GM03348 (cell line): Measurements from ENCODE around the gene NBEAL1.
A peak's percentile ranks its signal among the peaks of the same experiment; 100 is the strongest.
"Not testable (repeated sequence)": the region's sequence is repeated elsewhere in the genome, so short reads cannot be mapped to it uniquely, and the experiment has no call there.

ENCODE experiments used
- DNase-seq: peaks from one replicate; pipeline ENCODE4 v3.0.0; 2012; ENCODE audit warnings: low spot score

Gene NBEAL1

DNA sequence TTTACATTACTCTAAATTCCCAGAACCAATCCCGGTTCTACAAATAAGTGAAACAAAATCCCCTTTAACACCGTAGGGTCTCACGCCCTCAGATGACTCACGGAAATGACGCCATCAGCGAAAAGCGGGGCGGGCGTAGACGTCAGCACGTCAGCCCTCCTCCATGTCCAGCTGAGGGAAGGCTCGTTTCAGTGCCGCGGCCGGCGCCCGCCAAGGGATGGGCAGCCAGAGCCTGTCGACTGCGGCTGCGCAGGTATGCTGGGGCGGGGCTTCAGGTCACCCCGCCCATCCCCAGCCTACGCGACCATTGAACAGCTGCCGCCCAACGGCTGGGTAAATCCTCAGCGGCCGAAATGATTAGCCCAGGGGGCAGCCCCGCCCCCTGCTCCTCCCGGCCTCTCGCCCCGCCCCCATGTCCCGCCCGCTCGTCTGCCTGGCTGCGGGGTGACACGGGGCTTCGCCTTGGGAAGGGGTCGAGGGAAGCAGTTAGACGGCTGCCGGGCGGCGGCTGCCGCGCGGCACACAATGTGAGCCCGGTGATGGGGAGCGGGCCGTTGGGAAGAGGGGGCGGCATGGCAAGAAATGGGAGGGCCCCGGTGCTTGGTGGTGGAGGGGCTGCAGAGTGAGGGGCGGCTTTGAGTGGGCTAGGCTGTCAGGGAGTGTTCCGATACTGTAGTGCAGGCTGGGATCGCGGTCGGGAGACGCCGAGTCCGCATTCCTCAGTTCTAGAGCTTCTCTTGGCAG, at the start of gene NBEAL1:
TSS of gene NBEAL1 (plus strand) at position 420 of the 744 bp plus-strand sequence. CDS start 1,510 bp downstream, outside the sequence.
- DNase-seq = peak; percentile 97

DNA sequence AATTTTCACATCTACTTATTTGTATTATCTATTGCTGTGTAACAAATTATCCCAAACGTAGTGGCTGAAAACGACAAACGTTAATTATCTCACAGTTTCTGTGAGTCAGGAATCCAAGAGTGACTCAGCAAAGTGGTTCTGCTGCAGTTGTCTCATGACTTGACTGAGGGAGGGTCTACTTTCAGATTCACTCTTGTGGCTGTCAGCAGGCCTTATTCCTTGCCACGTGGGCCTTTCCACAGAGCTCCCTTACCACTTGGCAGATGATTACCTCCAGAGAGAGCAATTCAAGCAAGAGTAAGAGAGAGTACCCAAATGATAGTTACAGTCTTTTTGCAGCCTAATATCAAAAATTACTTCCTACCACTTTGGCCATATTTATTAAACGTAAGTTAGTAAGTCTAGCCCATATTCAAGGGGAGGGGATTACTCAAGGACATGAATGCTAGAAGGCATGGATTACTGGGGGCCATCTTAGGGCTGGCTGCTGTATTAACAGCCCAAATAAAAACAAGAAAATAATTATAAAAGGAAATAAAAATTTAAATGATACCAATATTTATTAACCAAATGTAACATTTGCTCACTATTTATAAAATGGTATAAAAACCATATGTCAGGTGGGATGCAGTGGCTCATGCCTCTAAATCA, 48.7 kb upstream of the NBEAL1 start:
- peak; percentile 3 for DNase-seq

DNA sequence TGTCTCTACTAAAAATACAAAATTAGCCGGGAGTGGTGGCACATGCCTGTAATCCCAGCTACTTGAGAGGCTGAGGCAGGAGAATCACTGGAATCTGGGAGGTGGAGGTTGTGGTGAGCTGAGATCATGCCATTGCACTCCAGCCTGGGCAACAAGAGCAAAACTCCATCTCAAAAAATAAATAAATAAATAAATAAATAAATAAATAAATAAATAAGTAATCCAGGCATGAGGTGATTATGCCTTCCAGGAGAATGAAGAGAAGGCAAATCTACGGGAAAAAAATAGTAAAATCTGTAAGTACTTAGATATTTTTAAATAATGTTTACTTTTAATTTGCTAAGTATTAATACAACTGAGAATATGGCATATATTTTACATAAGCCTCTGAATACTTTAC, 45.3 kb upstream of the NBEAL1 start:
- not testable (repeated sequence) for DNase-seq

DNA sequence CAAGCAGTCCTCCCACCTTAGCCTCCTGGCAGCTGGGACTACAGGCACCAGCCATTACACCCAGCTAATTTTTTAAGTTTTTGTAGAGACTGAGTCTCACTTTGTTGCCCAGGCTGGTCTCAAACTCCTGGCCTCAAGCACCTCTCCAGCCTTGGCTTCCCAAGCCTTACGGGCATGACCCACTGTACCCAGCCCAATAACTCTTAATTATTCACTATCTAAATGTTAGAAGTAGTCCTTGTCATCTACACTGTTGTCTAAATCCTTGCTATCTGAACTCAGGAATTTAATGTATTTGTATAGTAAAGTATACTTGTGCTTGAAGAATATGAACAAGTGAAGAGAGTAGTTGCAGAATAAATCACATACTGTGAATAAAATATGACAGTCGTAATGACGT, 37.9 kb upstream of the NBEAL1 start:
- no peak for DNase-seq

DNA sequence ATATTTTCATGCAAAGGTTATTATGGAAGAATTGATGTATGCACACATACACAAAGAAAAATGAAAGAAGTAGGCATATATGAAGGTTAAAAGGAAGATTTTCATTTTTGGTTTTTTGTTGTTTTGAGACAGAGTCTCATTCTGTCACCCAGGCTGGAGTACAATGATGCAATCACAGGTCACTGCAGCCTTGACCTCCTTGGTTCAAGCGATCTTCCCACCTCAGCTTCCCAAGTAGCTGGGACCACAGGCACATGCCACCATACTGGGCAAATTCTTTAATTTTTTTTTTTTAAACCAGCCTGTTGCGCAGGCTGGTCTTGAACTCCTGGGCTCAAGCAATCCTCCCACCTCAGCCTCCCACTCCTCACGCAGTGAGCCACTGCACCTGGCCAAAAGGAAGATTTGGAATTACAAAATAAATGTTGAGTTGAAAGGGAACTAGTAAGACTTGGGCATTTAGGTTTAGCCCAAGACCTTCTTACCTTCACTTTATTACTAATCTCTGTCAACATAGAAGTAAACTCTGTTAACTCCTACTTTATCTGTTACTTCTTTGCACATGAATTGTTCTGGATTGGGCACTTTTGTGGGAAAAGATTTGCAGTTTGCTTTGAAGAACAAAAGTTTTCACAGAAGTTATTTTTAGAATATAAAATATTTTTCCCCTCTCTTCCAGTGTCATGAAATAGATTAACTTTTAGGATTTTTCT, 31.7 kb upstream of the NBEAL1 start:
- no peak for DNase-seq

DNA sequence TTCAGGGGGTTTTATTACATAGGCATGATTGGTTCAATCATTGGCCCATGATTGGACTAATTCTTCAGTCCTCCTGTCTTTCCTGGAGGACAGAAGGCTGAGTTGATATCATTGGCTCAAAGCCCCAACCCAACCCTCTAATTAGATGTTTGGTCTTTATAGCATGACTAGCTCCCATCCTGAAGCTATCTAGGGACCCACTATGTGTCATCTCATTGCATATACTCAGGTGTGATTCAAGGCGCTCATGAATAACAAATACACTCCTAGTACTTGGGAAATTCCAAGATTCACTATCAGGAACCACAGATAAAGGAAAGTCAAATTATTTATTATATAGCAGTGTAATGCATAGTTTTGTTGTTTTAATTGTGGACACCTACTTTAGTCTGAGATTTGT, 24.9 kb upstream of the NBEAL1 start:
- no peak for DNase-seq

DNA sequence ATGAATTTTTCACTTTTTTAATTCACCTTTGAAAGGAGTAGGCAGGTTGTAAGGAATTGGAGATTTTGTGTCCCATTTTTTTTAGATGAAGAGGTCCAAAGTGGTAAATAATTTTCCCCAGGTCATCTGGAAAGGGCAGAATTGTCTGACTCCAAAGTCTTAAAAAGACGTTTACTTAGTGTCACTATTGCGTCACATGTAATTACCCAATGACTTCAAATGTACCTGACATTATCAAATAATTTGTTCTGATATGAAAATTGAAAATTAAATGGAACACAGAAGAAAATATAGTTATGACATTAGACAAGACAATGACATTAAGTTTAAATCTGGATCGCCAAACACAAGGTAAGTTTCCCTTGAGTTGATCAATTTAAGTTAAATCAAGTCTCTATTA, 24.2 kb upstream of the NBEAL1 start:
- DNase-seq = no peak

DNA sequence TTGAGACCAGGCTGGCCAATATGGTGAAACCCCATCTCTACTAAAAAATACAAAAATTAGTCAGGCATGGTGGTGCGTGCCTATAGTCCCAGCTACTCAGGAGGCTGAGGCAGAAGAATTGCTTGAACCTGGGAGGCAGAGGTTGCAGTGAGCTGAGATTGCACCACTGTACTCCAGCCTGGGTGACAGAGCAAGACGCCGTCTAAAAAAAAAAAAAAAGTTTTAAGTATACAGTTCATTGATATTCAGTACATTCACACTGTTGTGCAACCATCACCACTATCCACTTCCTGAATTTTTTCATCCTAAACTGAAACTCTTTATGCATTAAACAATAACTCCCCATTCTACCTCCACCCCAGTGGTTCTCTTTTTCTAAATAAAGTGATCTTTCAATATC, 17.6 kb upstream of the NBEAL1 start:
- DNase-seq = not testable (repeated sequence)

DNA sequence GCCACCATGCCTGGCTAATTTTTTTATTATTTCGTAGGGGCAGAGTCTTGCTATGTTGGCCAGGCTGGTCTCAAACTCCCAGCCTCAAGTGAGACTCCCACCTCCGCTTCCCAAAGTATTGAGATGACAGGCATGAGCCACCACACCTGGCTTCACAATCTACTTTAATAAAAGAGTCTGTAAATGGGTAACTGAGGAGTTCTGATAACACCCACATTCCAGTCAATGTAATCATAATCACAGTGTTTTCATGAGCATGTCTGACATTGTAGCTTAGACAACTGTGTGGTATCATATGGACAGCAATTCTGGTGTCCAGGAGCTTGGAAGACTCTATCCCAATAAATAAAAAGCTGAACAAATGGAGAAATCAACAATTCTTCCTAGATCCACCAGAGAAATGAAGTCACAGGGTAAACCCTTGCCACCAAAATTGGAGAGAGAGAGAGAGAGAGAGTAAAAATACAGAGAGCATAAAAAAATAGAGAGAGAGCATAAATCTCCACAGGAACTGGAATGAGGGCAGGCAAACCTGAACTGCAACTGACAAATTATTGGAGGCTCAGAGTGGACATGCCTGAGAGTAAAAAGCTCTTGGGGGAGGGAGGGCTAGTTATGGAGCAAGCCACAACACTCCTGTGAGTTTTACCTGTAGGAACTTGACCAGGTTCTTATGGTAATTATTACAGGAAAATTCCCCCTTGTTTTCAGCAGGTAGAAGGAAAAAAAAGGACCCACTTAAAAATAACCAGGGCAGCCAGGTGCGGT, 12.4 kb upstream of the NBEAL1 start:
- DNase-seq = no peak

DNA sequence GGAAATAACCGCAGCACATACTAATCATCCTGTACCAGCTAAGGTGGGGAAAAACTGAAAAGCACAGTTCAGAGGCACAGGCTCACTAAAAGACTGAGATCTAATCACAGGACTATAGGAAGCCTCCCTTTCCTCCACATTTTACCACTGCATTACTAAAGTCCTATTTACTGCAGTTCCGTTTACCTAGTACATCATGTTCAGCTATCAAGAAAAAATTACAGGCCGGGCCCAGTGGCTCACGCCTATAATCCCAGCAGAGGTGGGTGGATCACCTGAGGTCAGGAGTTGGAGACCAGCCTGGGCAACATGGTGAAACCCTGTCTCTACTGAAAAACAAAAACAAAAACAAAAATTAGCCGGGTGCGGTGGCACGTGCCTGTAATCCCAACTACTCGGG, 11.0 kb upstream of the NBEAL1 start:
- no peak for DNase-seq

DNA sequence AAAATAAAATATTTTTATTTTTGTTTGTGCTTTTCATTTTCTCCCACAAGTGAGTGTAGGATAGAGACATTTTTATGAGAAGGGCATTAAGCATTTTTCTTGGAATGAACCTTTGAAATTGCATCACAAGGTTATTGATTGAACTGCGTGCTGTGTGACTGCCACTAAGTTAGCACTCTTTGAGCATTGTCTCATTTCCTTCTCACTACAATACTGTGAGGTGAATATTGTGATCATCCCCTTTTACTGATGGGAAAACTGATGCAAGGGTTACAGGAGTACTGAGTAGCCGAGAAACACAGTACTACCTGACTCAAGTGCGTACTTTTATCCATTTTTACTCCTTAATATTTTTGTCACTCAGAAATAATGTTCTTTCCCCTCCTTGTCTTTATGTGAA, 2.0 kb downstream of the NBEAL1 start:
- DNase-seq = no peak

DNA sequence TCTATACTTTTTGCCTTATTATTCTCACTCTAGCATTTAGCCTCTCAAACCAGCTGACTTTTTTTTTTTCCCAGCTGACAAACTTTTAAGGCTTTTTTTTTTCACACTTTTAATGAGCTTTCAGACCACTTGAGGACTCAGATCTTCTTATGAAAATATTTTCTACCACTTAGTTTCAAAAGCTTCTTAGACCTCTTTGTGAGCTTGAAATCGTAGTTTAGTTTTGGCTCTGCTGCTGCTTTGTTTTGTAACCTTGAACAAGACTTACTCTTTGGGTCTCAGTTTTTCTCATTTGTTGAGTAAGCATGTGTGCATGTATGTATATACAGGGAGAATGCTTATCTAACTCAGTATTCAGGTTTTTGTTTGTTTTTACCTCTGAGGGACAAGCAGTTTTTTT, 3.5 kb downstream of the NBEAL1 start:
- no peak for DNase-seq

DNA sequence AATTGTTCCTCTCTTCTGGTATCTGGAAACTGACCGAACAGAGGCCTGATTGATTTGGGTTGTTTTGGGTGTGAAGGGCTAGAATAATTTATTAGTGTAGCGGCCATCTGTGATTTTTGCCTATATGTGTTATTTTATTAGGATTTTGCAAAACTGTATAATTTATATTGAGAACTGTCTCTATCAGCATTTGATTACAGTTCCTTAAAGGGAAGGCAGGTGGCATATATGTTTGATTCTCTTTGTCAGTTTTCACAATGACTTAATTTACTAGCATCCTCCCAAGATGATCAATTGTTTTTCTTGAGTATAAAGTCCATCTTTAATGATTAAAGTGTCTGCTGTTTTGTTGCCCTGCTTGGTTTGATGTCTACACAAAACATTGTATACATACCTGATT, 4.5 kb downstream of the NBEAL1 start:
- DNase-seq = no peak

DNA sequence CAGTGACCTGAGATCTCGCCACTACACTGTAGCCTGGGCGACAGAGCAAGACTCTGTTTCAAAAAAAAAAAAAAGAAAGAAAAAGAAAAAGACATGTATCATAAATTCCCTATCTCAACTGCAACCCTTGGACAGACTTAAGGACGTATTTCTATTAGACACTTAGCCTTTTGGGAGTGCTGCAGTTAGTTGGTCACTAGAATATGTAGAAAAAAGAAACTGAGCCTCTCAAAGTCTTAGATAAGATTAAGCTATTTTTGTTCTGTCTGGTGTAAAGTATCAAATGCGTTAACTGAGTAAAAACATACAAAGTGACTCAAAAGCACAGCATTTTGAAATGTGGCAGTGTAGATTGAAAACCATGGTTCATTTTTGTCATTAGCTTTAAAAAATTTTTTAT, 7.3 kb downstream of the NBEAL1 start:
- no peak for DNase-seq

DNA sequence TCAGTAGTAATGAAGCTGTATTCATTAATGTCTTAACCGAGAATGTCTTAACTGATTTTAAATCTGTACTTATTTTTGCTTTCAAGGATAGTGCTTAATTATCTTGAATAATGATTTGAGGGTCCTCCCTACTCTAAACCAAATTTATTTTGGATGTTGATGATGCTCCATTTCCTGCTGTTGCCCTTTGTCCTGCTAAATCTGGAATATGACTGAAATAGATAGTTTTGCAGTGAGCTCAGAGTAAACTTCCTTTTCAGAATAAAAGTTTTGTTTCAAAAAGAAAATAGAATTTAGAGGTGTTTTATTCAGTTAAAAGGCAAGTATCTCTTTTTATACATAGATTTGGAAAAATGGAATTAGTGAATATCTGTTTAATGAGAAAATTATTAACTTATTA, 8.1 kb downstream of the NBEAL1 start:
- DNase-seq = peak; percentile 24

DNA sequence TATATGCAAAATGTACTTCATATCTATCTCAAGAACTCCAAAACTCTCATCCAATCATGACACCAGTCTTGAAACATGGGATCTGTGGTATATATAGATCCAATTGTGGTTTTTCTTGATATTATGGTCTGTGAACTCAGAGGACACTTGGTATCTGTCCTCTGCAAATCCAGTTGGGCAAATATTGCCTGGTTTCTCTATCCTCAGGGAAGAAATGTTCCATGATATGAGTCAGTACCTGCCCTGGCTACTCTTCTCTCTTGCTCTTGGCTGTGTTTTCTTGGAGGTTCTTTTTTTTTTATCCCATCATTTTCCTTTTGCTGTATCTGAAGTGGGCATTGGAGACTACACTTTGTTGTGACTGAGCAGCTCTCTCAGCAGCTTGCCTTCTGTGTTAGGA, 10.9 kb downstream of the NBEAL1 start:
- no peak for DNase-seq

DNA sequence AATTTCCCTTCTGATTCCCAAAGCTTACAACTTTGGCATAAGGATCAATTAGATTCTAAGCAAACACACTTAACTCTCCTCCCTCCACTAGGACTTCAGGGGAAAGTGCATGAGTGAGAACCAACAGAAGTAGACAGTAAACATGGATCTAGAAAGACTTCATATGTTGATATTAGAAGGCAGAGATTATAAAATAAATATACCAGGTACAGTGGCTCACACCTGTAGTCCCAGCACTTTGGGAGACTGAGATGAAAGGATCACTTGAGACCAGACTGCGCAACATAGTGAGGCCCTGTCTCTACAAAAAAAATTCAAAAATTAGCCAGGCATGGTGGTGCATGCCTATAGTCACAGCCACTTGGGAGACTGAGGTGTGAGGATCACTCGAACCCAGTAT, 15.9 kb downstream of the NBEAL1 start:
- DNase-seq = no peak

DNA sequence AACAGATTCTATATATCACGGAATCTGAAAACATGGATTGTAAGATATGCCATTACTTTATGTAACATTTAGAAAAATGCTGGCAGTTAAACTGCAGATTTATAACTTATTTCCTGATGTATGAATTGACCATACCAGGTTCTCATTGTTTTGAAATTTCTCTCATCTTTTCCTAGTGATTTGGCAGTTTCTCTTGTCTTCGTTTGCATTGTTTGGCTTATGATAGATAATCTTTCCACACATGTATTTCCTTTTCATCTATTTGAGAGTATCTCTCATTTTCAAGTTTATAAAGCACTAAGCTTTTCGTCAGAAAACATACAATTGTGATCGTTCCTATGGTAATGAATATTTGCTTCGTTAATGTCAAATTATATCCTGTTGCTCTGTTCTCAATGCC, 16.3 kb downstream of the NBEAL1 start:
- DNase-seq = no peak

DNA sequence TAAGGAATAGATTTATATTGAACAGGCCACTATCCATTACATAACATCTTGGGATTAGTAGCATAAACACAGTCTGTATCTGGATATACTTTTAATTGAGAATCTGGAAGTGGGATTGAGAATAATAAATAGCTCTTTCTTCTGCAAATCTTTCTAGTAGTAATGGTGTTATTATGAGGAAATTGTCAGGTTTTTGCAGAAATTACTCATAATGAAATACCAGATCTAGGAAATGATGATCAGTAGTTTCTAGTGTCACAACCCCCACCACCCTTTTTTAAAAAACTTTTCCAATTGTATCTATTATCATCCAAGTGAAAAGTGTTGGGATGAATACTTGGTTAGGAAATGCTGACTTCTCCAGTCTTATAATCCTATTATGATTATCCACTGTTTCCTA, 18.7 kb downstream of the NBEAL1 start:
- no peak for DNase-seq

DNA sequence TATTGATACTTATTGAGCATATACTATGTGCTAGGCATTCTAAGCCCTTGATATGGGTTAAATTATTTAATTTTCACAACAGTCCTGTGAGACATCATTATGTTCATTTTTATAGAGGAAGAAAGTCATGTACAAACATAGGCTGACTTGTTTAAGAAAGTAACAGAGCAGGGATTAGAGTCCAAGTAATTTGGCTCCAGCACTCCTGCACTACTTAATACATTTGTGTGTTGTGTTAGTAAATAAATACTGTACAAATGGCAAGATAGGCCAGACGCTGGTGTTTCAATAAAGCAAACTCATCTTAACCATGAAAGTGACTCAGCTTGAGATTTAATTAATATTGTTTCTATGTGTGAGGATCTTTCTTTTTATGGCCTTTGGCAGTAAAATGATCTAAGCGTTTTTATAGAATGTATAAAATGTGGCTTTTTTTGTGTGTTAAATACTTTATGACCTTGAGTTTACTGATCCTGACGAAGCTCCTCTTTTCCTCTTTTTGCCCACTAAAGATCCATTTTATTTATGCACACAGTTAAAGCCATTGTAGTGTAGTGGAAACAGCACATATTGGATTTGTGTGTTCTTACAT, 21.3 kb downstream of the NBEAL1 start:
- no peak for DNase-seq

DNA sequence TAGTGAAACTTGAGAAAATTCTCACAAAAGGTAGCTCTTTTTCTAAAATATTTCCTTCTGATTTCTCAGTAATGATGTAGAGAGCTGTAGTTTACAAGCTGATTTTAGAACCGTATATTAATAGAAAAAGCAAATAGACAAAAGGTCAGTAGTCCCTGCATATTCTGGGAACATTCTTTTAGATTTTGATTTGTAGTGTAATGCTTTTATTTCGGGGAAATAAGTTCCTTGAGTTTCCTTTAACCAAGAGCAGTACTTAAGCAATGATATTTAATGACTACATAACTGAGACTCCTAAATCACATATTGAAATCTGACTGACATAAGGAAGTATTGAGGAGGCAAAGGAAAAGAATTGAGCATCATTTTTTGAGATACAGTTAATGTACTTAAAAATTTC, 22.4 kb downstream of the NBEAL1 start:
- no peak for DNase-seq

DNA sequence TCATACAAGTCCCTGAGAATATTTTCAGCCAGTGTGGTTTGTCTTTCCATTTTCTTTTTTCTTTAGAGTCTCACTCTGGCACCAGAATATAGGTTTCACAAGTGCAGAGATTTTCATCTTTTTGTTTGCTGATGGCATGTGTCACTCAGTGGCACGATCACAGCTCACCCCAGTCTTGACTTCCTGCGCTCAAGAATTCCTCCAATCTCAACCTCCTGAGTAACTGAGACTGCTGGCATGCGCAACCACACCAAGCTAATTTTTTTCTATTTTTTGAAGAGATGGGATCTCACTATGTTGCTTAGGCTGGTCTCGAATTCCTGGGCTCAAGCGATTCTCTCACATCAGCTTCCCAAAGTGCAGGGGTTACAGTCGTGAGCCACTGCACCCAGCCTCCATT, 23.9 kb downstream of the NBEAL1 start:
- DNase-seq = no peak
